MM.1S (cell line): ENCODE data around the gene PPP1R18.

Experiments used
- DNase-seq: peaks from one replicate; pipeline ENCODE4 v3.0.0-alpha.2; 2015
- H2AFZ ChIP-seq: fragments of 300-600 bp; sonication (generic); 2 replicates; pipeline ENCODE4 v1.6.0; 2016; ENCODE audit warnings: antibody characterized with exemption, low read length
- H3F3A ChIP-seq: fragments of 300-600 bp; sonication (generic); 2 replicates; pipeline ENCODE4 v1.6.1; 2016; ENCODE audit warnings: mild to moderate bottlenecking, antibody characterized with exemption, low read length, moderate library complexity, mixed read lengths; ENCODE audit not compliant: insufficient read depth
- H3K27ac ChIP-seq: fragments of 300-600 bp; sonication (generic); 2 replicates; pipeline ENCODE4 v1.5.1; 2016; ENCODE audit warnings: mild to moderate bottlenecking, low read length
- H3K27me3 ChIP-seq: fragments of 300-600 bp; sonication (generic); replicated peaks from 2 replicates; pipeline ENCODE4 v1.6.0; 2016; ENCODE audit warnings: low read length; ENCODE audit not compliant: insufficient read depth
- H3K36me3 ChIP-seq: fragments of 300-600 bp; sonication (generic); replicated peaks from 2 replicates; pipeline ENCODE4 v1.6.1; 2016; ENCODE audit warnings: mild to moderate bottlenecking, low read length, mixed read lengths; ENCODE audit not compliant: insufficient read depth
- H3K4me1 ChIP-seq: fragments of 300-600 bp; sonication (generic); 2 replicates; pipeline ENCODE4 v1.6.1; 2016; ENCODE audit warnings: low read length, mixed read lengths
- H3K4me2 ChIP-seq: fragments of 300-600 bp; sonication (generic); 2 replicates; pipeline ENCODE4 v1.6.0; 2016; ENCODE audit warnings: low read depth, low read length
- H3K4me3 ChIP-seq: fragments of 300-600 bp; sonication (generic); 2 replicates; pipeline ENCODE4 v1.5.1; 2016; ENCODE audit warnings: low read length, mixed read lengths
- H3K79me2 ChIP-seq: fragments of 300-600 bp; sonication (generic); 2 replicates; pipeline ENCODE4 v1.6.1; 2016; ENCODE audit warnings: mixed run types, low read length, mixed read lengths
- H3K9ac ChIP-seq: fragments of 300-600 bp; sonication (generic); 2 replicates; pipeline ENCODE4 v1.6.1; 2016; ENCODE audit warnings: low read length, mixed read lengths
- H3K9me2 ChIP-seq: fragments of 300-600 bp; sonication (generic); replicated peaks from 2 replicates; pipeline ENCODE4 v1.6.1; 2016; ENCODE audit warnings: mild to moderate bottlenecking, low read length, mixed read lengths; ENCODE audit not compliant: insufficient read depth
- H3K9me3 ChIP-seq: fragments of 300-600 bp; sonication (generic); replicated peaks from 2 replicates; pipeline ENCODE4 v1.6.1; 2016; ENCODE audit warnings: mild to moderate bottlenecking, low read length, mixed read lengths; ENCODE audit not compliant: insufficient read depth
- H4K20me1 ChIP-seq: fragments of 300-600 bp; sonication (generic); 2 replicates; pipeline ENCODE4 v1.6.1; 2016; ENCODE audit warnings: mild to moderate bottlenecking, low read length, moderate library complexity, mixed read lengths; ENCODE audit not compliant: insufficient read depth
- EZH2 ChIP-seq: fragments of 300-600 bp; sonication (generic); optimal IDR thresholded peaks from 2 replicates; pipeline ENCODE3; 2017; ENCODE audit warnings: low read depth, mild to moderate bottlenecking, antibody characterized with exemption, low read length, mixed read lengths
- EZH2phosphoT487 ChIP-seq: fragments of 300-600 bp; sonication (generic); IDR thresholded peaks from 2 replicates; pipeline ENCODE4 v1.6.1; 2018; ENCODE audit warnings: antibody characterized with exemption, low read length
- TF ChIP-seq, protein P1 (sequence below): fragments of 300-600 bp; sonication (generic); IDR thresholded peaks from 2 replicates; pipeline ENCODE4 v1.5.1; 2016; ENCODE audit warnings: antibody characterized with exemption, low read length, mixed read lengths

PPP1R18 gene

DNA sequence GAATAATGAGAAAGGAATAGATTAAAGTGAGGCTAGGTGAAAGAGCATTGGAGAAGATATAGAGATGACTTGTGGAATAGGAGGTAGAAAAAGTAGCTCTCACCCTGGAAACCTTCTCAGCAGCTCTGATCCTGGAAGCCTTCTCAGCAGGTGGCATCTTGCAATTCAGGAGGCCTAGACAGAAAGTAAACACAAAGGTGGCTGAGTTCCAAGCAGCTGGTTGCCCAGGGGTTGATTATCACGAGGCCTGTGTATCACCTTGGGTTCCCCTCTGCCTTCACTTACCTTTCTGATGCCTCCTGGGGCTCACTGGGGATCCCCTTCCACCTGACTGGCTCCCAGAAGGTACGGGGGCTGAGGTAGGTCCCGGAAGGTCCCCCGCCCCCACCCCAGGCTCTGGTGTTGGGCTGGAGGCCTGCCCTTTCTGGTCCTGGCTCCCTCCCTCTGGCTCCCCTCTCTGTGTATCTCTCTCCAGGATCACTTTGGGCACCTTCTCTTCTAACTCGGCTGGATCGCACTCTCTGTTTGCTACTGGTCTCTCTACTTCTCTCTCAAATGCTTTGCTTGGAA is 20.9 kb upstream of the PPP1R18 start:
- Histone ChIP-seq H4K20me1 (no peaks in the 10 kb centered on the region), H2AFZ (no peak overlapping the region), H3K9me3 (no peaks in the 10 kb centered on the region), H3K9ac (no peak overlapping the region), H3F3A (no peaks in the 10 kb centered on the region), H3K36me3 (no peaks in the 10 kb centered on the region), H3K4me1 (no peaks in the 10 kb centered on the region), H3K4me2 (no peak overlapping the region), H3K27me3 (no peaks in the 10 kb centered on the region), H3K9me2 (no peaks in the 10 kb centered on the region), H3K79me2 (no peaks in the 10 kb centered on the region), H3K27ac (no peak overlapping the region), H3K4me3 (no peak overlapping the region)
- TF ChIP-seq EZH2phosphoT487 (no peak), EZH2 (no peak)
- TF ChIP-seq, protein P1, sequence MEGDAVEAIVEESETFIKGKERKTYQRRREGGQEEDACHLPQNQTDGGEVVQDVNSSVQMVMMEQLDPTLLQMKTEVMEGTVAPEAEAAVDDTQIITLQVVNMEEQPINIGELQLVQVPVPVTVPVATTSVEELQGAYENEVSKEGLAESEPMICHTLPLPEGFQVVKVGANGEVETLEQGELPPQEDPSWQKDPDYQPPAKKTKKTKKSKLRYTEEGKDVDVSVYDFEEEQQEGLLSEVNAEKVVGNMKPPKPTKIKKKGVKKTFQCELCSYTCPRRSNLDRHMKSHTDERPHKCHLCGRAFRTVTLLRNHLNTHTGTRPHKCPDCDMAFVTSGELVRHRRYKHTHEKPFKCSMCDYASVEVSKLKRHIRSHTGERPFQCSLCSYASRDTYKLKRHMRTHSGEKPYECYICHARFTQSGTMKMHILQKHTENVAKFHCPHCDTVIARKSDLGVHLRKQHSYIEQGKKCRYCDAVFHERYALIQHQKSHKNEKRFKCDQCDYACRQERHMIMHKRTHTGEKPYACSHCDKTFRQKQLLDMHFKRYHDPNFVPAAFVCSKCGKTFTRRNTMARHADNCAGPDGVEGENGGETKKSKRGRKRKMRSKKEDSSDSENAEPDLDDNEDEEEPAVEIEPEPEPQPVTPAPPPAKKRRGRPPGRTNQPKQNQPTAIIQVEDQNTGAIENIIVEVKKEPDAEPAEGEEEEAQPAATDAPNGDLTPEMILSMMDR: no peak
- no peak for DNase-seq

- no peak for DNase-seq
- no peaks in the 10 kb centered on the region for H3F3A ChIP-seq
- no peaks in the 10 kb centered on the region for H3K4me1 ChIP-seq
- no peaks in the 10 kb centered on the region for H3K79me2 ChIP-seq
- TF ChIP-seq, protein P1: no peak
- TF ChIP-seq EZH2: no peak
- no peak for TF ChIP-seq EZH2phosphoT487
- H3K9ac ChIP-seq: no peak overlapping the region
- H3K9me2 ChIP-seq: no peaks in the 10 kb centered on the region
- no peak overlapping the region for H3K4me2 ChIP-seq
- no peak overlapping the region for H3K4me3 ChIP-seq
- no peak overlapping the region for H2AFZ ChIP-seq
- H4K20me1 ChIP-seq: no peaks in the 10 kb centered on the region
- H3K27me3 ChIP-seq: no peaks in the 10 kb centered on the region
- H3K27ac ChIP-seq: no peak overlapping the region
- no peaks in the 10 kb centered on the region for H3K36me3 ChIP-seq
- no peaks in the 10 kb centered on the region for H3K9me3 ChIP-seq
Measured at GRCh38 chr6:30705620-30706019, 19.2 kb upstream of the PPP1R18 start.

GRCh38 chr6:30703821-30704220 is 17.4 kb upstream of the PPP1R18 start:
- Histone ChIP-seq H3K79me2 (no peaks in the 10 kb centered on the region), H3F3A (no peaks in the 10 kb centered on the region), H3K4me2 (no peak overlapping the region), H3K4me1 (no peaks in the 10 kb centered on the region), H4K20me1 (no peaks in the 10 kb centered on the region), H3K4me3 (no peak overlapping the region), H2AFZ (no peak overlapping the region), H3K27me3 (no peaks in the 10 kb centered on the region), H3K9me2 (no peaks in the 10 kb centered on the region), H3K27ac (no peak overlapping the region), H3K36me3 (no peaks in the 10 kb centered on the region), H3K9me3 (no peaks in the 10 kb centered on the region), H3K9ac (no peak overlapping the region)
- DNase-seq: no peak
- TF ChIP-seq EZH2phosphoT487 (no peak), EZH2 (no peak)
- TF ChIP-seq, protein P1: no peak
